ENCODE results near the gene RBBP8. TPM values are rescaled to one million over a fixed set of nuclear protein-coding genes. Genes with fewer than 3 reads are reported as not detected.
"Not testable (repeated sequence)": the region's sequence is repeated elsewhere in the genome, so short reads cannot be mapped to it uniquely, and the experiment has no call there.

RBBP8 gene
- total and polyA plus RNA-seq, 2 experiments from 2014 or later, result 13.1 to 25.7 TPM

DNA sequence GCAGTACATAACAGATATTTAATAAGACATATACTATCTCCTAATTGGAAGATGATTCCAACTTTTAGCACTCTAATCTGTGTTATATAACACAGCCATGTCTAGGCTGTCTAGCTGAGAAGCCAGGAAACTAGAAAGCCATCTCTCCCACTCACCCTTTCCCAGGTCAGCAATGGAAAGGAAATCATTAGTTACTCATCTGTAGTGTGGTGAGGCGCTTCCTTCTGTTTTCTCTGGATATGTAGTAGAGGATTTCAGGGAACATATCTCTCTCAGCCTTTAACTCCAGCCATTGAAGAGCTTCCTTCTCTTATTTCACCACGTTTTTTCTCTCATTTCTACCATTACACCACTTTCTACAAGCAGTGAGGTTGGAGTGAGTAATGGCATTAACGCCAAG lies 19.4 kb downstream of the RBBP8 start:
- Histone ChIP-seq H3K79me2 (no peaks in the 10 kb centered on the region), H3K36me3 (replicated peaks; ENCODE audit: insufficient read depth, low read depth) (no peaks in the 10 kb centered on the region)

DNA sequence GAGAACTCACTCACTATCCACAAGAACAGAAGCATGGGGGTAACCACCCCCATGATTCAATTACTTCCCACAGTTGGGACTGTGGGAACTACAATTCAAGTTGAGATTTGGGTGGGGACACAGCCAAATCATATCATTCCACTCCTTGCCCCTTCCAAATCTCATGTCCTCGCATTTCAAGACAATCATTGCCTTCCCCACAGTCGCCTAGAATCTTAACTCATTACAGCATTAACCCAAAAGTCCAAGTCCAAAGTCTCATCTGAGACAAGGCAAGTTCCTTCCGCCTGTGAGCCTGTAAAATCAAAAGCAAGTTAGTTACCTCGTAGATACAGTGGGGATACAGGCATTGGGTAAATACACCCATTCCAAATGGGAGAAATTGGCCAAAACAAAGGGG lies 20.9 kb downstream of the RBBP8 start:
- not testable (repeated sequence) for H3K27ac ChIP-seq; H3K9me3 ChIP-seq (ENCODE audit: low read depth); H3K79me2 ChIP-seq; H4K20me1 ChIP-seq (ENCODE audit: insufficient read depth, poor library complexity, severe bottlenecking); H3K9me2 ChIP-seq (replicated peaks; ENCODE audit: insufficient read depth); H3K4me1 ChIP-seq (ENCODE audit: insufficient read depth); H3K36me3 ChIP-seq (replicated peaks; ENCODE audit: insufficient read depth, low read depth); H3K27me3 ChIP-seq; H2AFZ ChIP-seq; DNase-seq (ENCODE audit: low spot score); H3K4me3 ChIP-seq; H3K4me2 ChIP-seq
- 96% methylated on average over 4 of the region's 4 CpGs for WGBS (ENCODE audit: low lambda C conversion rate, missing lambda C conversion rate)

More for the DNA sequence above, 19.4 kb downstream of the RBBP8 start:
- Histone ChIP-seq H3K27ac (no peak overlapping the region), H3K4me2 (no peak overlapping the region), H4K20me1 (ENCODE audit: insufficient read depth, poor library complexity, severe bottlenecking) (no peaks in the 10 kb centered on the region), H2AFZ (no peak overlapping the region), H3K9me3 (ENCODE audit: low read depth) (no peaks in the 10 kb centered on the region), H3K27me3 (no peaks in the 10 kb centered on the region), H3K4me3 (no peak overlapping the region), H3K4me1 (ENCODE audit: insufficient read depth) (no peaks in the 10 kb centered on the region), H3K9me2 (replicated peaks; ENCODE audit: insufficient read depth) (no peaks in the 10 kb centered on the region)
- no peak for DNase-seq (ENCODE audit: low spot score)
- 93% methylated on average over 3 of the region's 3 CpGs for whole genome bisulfite sequencing (ENCODE audit: low lambda C conversion rate, missing lambda C conversion rate)
- TF ChIP-seq EZH2 (IDR thresholded peaks at IDR 0.05; ENCODE audit: borderline replicate concordance), result no peak
- no peak for TF ChIP-seq EZH2phosphoT487 (IDR thresholded peaks at IDR 0.05; ENCODE audit: low read depth, severe bottlenecking, unreplicated experiment)
- TF ChIP-seq, protein P1, sequence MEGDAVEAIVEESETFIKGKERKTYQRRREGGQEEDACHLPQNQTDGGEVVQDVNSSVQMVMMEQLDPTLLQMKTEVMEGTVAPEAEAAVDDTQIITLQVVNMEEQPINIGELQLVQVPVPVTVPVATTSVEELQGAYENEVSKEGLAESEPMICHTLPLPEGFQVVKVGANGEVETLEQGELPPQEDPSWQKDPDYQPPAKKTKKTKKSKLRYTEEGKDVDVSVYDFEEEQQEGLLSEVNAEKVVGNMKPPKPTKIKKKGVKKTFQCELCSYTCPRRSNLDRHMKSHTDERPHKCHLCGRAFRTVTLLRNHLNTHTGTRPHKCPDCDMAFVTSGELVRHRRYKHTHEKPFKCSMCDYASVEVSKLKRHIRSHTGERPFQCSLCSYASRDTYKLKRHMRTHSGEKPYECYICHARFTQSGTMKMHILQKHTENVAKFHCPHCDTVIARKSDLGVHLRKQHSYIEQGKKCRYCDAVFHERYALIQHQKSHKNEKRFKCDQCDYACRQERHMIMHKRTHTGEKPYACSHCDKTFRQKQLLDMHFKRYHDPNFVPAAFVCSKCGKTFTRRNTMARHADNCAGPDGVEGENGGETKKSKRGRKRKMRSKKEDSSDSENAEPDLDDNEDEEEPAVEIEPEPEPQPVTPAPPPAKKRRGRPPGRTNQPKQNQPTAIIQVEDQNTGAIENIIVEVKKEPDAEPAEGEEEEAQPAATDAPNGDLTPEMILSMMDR (IDR thresholded peaks at IDR 0.05; ENCODE audit: poor library complexity), result no peak

GRCh38 chr18:22956226-22956625 lies 23.1 kb downstream of the RBBP8 start:
- 99% methylated on average over 3 of the region's 3 CpGs for WGBS (ENCODE audit: low lambda C conversion rate, missing lambda C conversion rate)
- no peak for DNase-seq (ENCODE audit: low spot score)
- no peak overlapping the region for H3K4me2 ChIP-seq

DNA sequence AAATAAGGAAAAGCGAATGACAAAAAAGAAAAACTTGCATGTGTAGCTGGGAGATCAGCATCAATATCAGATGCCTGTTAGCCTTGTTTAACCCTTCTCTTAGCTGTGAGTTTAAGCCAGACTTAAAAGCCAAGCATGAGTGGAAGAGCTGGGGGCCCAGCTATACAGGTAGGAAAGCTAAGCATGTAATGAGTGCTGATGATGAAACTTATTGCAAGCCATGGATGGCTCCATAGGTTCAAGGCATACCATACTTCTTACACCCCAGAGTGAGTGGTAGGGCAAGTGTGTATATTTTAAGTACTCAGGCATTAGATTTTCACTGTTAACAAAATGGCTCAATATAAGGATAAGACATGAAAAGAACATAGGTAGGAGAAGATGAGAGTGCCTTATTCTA lies 28.0 kb downstream of the RBBP8 start:
- Histone ChIP-seq H3K4me3 (no peak overlapping the region), H3K79me2 (no peaks in the 10 kb centered on the region), H3K4me1 (ENCODE audit: insufficient read depth) (no peaks in the 10 kb centered on the region), H4K20me1 (ENCODE audit: insufficient read depth, poor library complexity, severe bottlenecking) (no peaks in the 10 kb centered on the region), H3K9me3 (ENCODE audit: low read depth) (no peaks in the 10 kb centered on the region), H3K9me2 (replicated peaks; ENCODE audit: insufficient read depth) (no peaks in the 10 kb centered on the region), H2AFZ (no peak overlapping the region), H3K27me3 (no peaks in the 10 kb centered on the region), H3K4me2 (no peak overlapping the region), H3K27ac (no peak overlapping the region), H3K36me3 (replicated peaks; ENCODE audit: insufficient read depth, low read depth) (no peaks in the 10 kb centered on the region)
- TF ChIP-seq, protein P1 (IDR thresholded peaks at IDR 0.05; ENCODE audit: poor library complexity), result no peak
- TF ChIP-seq EZH2 (IDR thresholded peaks at IDR 0.05; ENCODE audit: borderline replicate concordance), result no peak
- no peak for TF ChIP-seq EZH2phosphoT487 (IDR thresholded peaks at IDR 0.05; ENCODE audit: low read depth, severe bottlenecking, unreplicated experiment)
- 100% methylated on average over 1 of the region's 1 CpG for WGBS (ENCODE audit: low lambda C conversion rate, missing lambda C conversion rate)
- no peak for DNase-seq (ENCODE audit: low spot score)

More at GRCh38 chr18:22956226-22956625, 23.1 kb downstream of the RBBP8 start:
- Histone ChIP-seq H3K4me1 (ENCODE audit: insufficient read depth) (no peaks in the 10 kb centered on the region), H3K27ac (no peak overlapping the region), H3K27me3 (no peaks in the 10 kb centered on the region), H3K79me2 (no peaks in the 10 kb centered on the region), H3K36me3 (replicated peaks; ENCODE audit: insufficient read depth, low read depth) (no peaks in the 10 kb centered on the region), H4K20me1 (ENCODE audit: insufficient read depth, poor library complexity, severe bottlenecking) (no peaks in the 10 kb centered on the region), H3K9me2 (replicated peaks; ENCODE audit: insufficient read depth) (no peaks in the 10 kb centered on the region), H3K4me3 (no peak overlapping the region), H2AFZ (no peak overlapping the region), H3K9me3 (ENCODE audit: low read depth) (no peaks in the 10 kb centered on the region)
- TF ChIP-seq EZH2phosphoT487 (IDR thresholded peaks at IDR 0.05; ENCODE audit: low read depth, severe bottlenecking, unreplicated experiment), result no peak
- TF ChIP-seq, protein P1 (IDR thresholded peaks at IDR 0.05; ENCODE audit: poor library complexity), result no peak
- no peak for TF ChIP-seq EZH2 (IDR thresholded peaks at IDR 0.05; ENCODE audit: borderline replicate concordance)

Measured in hepatocyte (in vitro differentiated cells).